GM12875 (cell line): ENCODE measurements around the gene GADL1.

ENCODE experiments used
- H3K4me3 ChIP-seq: one replicate; pipeline ENCODE4 v1.5.1; 2011; ENCODE audit warnings: low read depth, low read length, control low read depth
- CTCF ChIP-seq: IDR thresholded peaks from 2 replicates; pipeline ENCODE4 v1.5.1; 2011; ENCODE audit warnings: low read depth, mild to moderate bottlenecking, control low read depth, inconsistent platforms, low read length, moderate library complexity, borderline replicate concordance; ENCODE audit not compliant: insufficient read depth

GADL1 gene

GRCh38 chr3:30730967-30731366 lies 163.5 kb downstream of the GADL1 start:
- no peak overlapping the region for H3K4me3 ChIP-seq
- TF ChIP-seq CTCF = no peak

GRCh38 chr3:30729936-30730335 lies 164.5 kb downstream of the GADL1 start:
- no peak for TF ChIP-seq CTCF
- no peak overlapping the region for H3K4me3 ChIP-seq

- TF ChIP-seq CTCF = no peak
- H3K4me3 ChIP-seq = no peak overlapping the region
These were observed 164.9 kb downstream of the GADL1 start for GRCh38 chr3:30729512-30729911.

GRCh38 chr3:30728143-30728542 lies 166.3 kb downstream of the GADL1 start:
- no peak for TF ChIP-seq CTCF
- no peak overlapping the region for H3K4me3 ChIP-seq

GRCh38 chr3:30724863-30725262 lies 169.6 kb downstream of the GADL1 start:
- no peak overlapping the region for H3K4me3 ChIP-seq
- TF ChIP-seq CTCF = no peak

GRCh38 chr3:30723211-30723610 lies 171.2 kb downstream of the GADL1 start:
- H3K4me3 ChIP-seq = no peak overlapping the region
- no peak for TF ChIP-seq CTCF

- no peak overlapping the region for H3K4me3 ChIP-seq
- TF ChIP-seq CTCF = no peak
These were observed 173.2 kb downstream of the GADL1 start for GRCh38 chr3:30721314-30721634.
